ENCODE data around the gene OR10A3.

DNA sequence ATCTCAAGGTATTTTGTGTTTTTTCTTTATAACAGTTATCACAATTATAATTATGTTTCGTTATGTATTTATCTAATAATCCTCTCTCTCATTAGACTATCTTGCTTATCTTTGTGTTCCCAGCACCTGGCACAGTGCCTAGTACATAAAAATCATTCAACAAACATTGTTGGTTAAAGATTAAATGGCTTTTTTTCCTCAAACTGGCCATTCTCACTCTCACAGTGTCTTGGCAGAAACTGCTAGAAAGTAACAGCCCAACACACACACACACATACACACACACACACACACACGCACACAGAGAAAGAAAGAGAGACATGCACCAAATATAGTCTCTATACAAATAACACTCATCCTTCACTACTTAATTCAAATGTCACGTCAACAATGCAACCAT lies 47.3 kb downstream of the OR10A3 start:
- TF ChIP-seq, protein P1, sequence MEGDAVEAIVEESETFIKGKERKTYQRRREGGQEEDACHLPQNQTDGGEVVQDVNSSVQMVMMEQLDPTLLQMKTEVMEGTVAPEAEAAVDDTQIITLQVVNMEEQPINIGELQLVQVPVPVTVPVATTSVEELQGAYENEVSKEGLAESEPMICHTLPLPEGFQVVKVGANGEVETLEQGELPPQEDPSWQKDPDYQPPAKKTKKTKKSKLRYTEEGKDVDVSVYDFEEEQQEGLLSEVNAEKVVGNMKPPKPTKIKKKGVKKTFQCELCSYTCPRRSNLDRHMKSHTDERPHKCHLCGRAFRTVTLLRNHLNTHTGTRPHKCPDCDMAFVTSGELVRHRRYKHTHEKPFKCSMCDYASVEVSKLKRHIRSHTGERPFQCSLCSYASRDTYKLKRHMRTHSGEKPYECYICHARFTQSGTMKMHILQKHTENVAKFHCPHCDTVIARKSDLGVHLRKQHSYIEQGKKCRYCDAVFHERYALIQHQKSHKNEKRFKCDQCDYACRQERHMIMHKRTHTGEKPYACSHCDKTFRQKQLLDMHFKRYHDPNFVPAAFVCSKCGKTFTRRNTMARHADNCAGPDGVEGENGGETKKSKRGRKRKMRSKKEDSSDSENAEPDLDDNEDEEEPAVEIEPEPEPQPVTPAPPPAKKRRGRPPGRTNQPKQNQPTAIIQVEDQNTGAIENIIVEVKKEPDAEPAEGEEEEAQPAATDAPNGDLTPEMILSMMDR (IDR thresholded peaks at IDR 0.05; ENCODE audit: poor library complexity, severe bottlenecking), result no peak
- TF ChIP-seq POLR2AphosphoS5 (IDR thresholded peaks at IDR 0.05) (no peak), EZH2 (IDR thresholded peaks at IDR 0.05; ENCODE audit: borderline replicate concordance, insufficient read depth, low read length, poor library complexity, severe bottlenecking) (no peak), RAD21 (conservative IDR thresholded peaks at IDR 0.05) (no peak), EP300 (conservative IDR thresholded peaks at IDR 0.05; ENCODE audit: poor library complexity, severe bottlenecking) (no peak), TAF1 (IDR thresholded peaks at IDR 0.05; ENCODE audit: low read depth) (no peak), SMC3 (conservative IDR thresholded peaks at IDR 0.05; ENCODE audit: poor library complexity) (no peak), MXI1 (conservative IDR thresholded peaks at IDR 0.05; ENCODE audit: poor library complexity, severe bottlenecking) (no peak)
- TF ChIP-seq, protein P2, sequence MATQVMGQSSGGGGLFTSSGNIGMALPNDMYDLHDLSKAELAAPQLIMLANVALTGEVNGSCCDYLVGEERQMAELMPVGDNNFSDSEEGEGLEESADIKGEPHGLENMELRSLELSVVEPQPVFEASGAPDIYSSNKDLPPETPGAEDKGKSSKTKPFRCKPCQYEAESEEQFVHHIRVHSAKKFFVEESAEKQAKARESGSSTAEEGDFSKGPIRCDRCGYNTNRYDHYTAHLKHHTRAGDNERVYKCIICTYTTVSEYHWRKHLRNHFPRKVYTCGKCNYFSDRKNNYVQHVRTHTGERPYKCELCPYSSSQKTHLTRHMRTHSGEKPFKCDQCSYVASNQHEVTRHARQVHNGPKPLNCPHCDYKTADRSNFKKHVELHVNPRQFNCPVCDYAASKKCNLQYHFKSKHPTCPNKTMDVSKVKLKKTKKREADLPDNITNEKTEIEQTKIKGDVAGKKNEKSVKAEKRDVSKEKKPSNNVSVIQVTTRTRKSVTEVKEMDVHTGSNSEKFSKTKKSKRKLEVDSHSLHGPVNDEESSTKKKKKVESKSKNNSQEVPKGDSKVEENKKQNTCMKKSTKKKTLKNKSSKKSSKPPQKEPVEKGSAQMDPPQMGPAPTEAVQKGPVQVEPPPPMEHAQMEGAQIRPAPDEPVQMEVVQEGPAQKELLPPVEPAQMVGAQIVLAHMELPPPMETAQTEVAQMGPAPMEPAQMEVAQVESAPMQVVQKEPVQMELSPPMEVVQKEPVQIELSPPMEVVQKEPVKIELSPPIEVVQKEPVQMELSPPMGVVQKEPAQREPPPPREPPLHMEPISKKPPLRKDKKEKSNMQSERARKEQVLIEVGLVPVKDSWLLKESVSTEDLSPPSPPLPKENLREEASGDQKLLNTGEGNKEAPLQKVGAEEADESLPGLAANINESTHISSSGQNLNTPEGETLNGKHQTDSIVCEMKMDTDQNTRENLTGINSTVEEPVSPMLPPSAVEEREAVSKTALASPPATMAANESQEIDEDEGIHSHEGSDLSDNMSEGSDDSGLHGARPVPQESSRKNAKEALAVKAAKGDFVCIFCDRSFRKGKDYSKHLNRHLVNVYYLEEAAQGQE (IDR thresholded peaks at IDR 0.05; ENCODE audit: borderline replicate concordance), result no peak

Measured in neural cell (in vitro differentiated cells).